ENCODE results near the gene SNX6. TPM values are rescaled to one million over a fixed set of nuclear protein-coding genes. Genes with fewer than 3 reads are reported as not detected.
"Not testable (repeated sequence)": the region's sequence is repeated elsewhere in the genome, so short reads cannot be mapped to it uniquely, and the experiment has no call there.

SNX6 gene
- total RNA-seq, 1 experiment from 2014 or later: 69.3 TPM

- Histone ChIP-seq H3K79me1 (ENCODE audit: insufficient read depth, low read depth, low read length, poor library complexity, severe bottlenecking) (no peaks in the 10 kb centered on the region), H3K27me3 (ENCODE audit: insufficient read depth, low read length) (no peaks in the 10 kb centered on the region), H3K79me2 (ENCODE audit: insufficient read depth, low read length) (no peaks in the 10 kb centered on the region), H2AK5ac (ENCODE audit: insufficient read length, low read length) (no peak overlapping the region), H3K4me2 (ENCODE audit: insufficient read depth, insufficient read length, low read length) (no peak overlapping the region), H3K18ac (ENCODE audit: insufficient read length, low read depth, low read length) (no peak overlapping the region), H3K9ac (ENCODE audit: extremely low read depth, insufficient read length, low read length) (no peak overlapping the region), H2AFZ (ENCODE audit: low read length) (no peak overlapping the region), H2BK12ac (ENCODE audit: insufficient read length, low read depth, low read length) (no peak overlapping the region), H3K56ac (ENCODE audit: insufficient read length, low read depth, low read length) (no peak overlapping the region), H2BK20ac (ENCODE audit: low read depth, low read length, poor library complexity, severe bottlenecking) (no peak overlapping the region), H4K20me1 (ENCODE audit: control insufficient read depth, insufficient read depth, insufficient read length) (no peaks in the 10 kb centered on the region), H4K8ac (replicated peaks; ENCODE audit: insufficient read length, low read depth, low read length) (no peak overlapping the region), H3K4me1 (ENCODE audit: insufficient read depth, low read length) (no peaks in the 10 kb centered on the region), H3T11ph (ENCODE audit: low read length) (no peak overlapping the region), H2BK15ac (ENCODE audit: low read depth, low read length) (no peak overlapping the region), H4K91ac (ENCODE audit: insufficient read length, low read depth, low read length) (no peak overlapping the region), H3K9me3 (ENCODE audit: control insufficient read depth, low read depth, low read length) (no peaks in the 10 kb centered on the region), H3K14ac (ENCODE audit: insufficient read depth, low read length) (no peak overlapping the region), H3K23ac (ENCODE audit: insufficient read length, low read depth, low read length) (no peak overlapping the region), H2BK5ac (ENCODE audit: insufficient read length, low read length) (no peak overlapping the region), H2BK120ac (ENCODE audit: low read depth, low read length, poor library complexity, severe bottlenecking) (no peak overlapping the region), H3K27ac (ENCODE audit: insufficient read length, low read depth, low read length) (no peak overlapping the region), H3K4ac (ENCODE audit: low read depth, low read length) (no peak overlapping the region), H4K5ac (ENCODE audit: insufficient read length, low read depth, low read length) (no peak overlapping the region), H3K23me2 (ENCODE audit: insufficient read length, low read depth, low read length, poor library complexity, severe bottlenecking) (no peaks in the 10 kb centered on the region)
- no CpG with 5 or more reads among the region's 4 CpGs for WGBS (ENCODE audit: extremely low coverage, insufficient read length, low lambda C conversion rate)
- Mint-ChIP-seq H3K9me3 (no peaks in the 10 kb centered on the region), H3K27me3 (ENCODE audit: low read depth) (peaks cover 2% of the 10 kb centered on the region; the same call in 1 of the 2 replicates), H3K27ac (no peak overlapping the region), H3K4me3 (no peak overlapping the region), H3K36me3 (ENCODE audit: insufficient read depth in 1 of 3, low read depth in 3 of 3) (no peaks in the 10 kb centered on the region), H3K4me1 (no peaks in the 10 kb centered on the region)
- no peak for TF ChIP-seq CTCF (conservative IDR thresholded peaks at IDR 0.05)
- DNase-seq: no peak
Measured at GRCh38 chr14:34650786-34651584, 21.0 kb upstream of the SNX6 start.

GRCh38 chr14:34650006-34650405, 20.1 kb upstream of the SNX6 start:
- H3K27me3 Mint-ChIP-seq (ENCODE audit: low read depth); H3K23ac ChIP-seq (ENCODE audit: insufficient read length, low read depth, low read length); H3K18ac ChIP-seq (ENCODE audit: insufficient read length, low read depth, low read length); H3K9me3 Mint-ChIP-seq; H2BK20ac ChIP-seq (ENCODE audit: low read depth, low read length, poor library complexity, severe bottlenecking); H3K4me3 Mint-ChIP-seq; H2BK120ac ChIP-seq (ENCODE audit: low read depth, low read length, poor library complexity, severe bottlenecking); H2BK5ac ChIP-seq (ENCODE audit: insufficient read length, low read length); H3K27me3 ChIP-seq (ENCODE audit: insufficient read depth, low read length); H4K20me1 ChIP-seq (ENCODE audit: control insufficient read depth, insufficient read depth, insufficient read length); H3K27ac Mint-ChIP-seq; H3K4me2 ChIP-seq (ENCODE audit: insufficient read depth, insufficient read length, low read length); H3K79me1 ChIP-seq (ENCODE audit: insufficient read depth, low read depth, low read length, poor library complexity, severe bottlenecking); H4K5ac ChIP-seq (ENCODE audit: insufficient read length, low read depth, low read length); DNase-seq; H3T11ph ChIP-seq (ENCODE audit: low read length); H2AK5ac ChIP-seq (ENCODE audit: insufficient read length, low read length); H3K14ac ChIP-seq (ENCODE audit: insufficient read depth, low read length); H3K79me2 ChIP-seq (ENCODE audit: insufficient read depth, low read length); H3K56ac ChIP-seq (ENCODE audit: insufficient read length, low read depth, low read length); H3K4me1 Mint-ChIP-seq; H3K4ac ChIP-seq (ENCODE audit: low read depth, low read length); H2AFZ ChIP-seq (ENCODE audit: low read length); H3K27ac ChIP-seq (ENCODE audit: insufficient read length, low read depth, low read length); H3K9ac ChIP-seq (ENCODE audit: extremely low read depth, insufficient read length, low read length); H4K91ac ChIP-seq (ENCODE audit: insufficient read length, low read depth, low read length); H2BK15ac ChIP-seq (ENCODE audit: low read depth, low read length); H3K36me3 Mint-ChIP-seq (ENCODE audit: insufficient read depth in 1 of 3, low read depth in 3 of 3); H2BK12ac ChIP-seq (ENCODE audit: insufficient read length, low read depth, low read length); H3K9me3 ChIP-seq (ENCODE audit: control insufficient read depth, low read depth, low read length); H3K4me1 ChIP-seq (ENCODE audit: insufficient read depth, low read length); H4K8ac ChIP-seq (replicated peaks; ENCODE audit: insufficient read length, low read depth, low read length); H3K23me2 ChIP-seq (ENCODE audit: insufficient read length, low read depth, low read length, poor library complexity, severe bottlenecking): not testable (repeated sequence)
- no CpG with 5 or more reads among the region's 2 CpGs for WGBS (ENCODE audit: extremely low coverage, insufficient read length, low lambda C conversion rate)

All from H9 (cell line).